ENCODE results near the gene ST3GAL4.

The ST3GAL4 gene

DNA sequence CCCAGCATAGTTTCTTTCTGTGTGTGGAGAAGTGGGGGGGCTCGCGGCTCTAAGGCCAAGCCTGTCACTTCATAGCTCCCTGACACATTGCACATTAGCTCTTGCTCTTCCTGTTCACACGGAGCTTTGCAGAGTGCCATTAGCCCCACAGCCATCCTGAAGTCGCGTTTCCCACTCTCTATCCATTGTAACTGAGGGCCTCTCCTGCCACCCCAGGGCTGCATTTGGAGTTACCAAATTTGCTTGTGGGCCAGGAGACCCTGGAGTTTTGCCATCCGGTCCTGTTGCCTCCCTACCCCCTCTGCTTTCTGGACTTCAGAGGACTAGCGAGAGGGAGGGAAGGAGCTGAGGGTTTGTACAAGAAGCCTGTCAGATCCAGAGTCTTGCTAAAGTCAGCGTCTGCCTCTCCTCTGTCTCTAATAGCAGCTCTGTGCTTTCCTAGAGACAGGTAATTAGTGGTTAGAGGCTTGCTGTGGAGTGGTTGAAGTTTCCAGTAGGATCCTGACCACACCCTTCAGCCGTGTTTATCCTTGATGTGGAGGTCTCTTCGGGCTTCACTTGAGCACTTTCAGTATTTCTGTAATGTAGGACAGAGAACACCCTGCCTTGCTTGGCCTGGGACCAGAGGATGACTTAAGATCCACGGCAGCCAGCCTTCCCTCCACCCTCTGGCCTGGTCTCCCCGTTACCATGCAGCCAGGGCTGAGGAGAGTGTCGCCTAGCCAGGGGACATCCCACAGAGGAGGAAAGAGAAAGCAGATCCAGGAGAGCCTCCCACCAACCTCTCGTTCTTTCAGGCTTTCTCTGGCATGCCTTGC, 37.5 kb upstream of the ST3GAL4 start:
- Histone ChIP-seq H3K36me3 (ENCODE audit: control insufficient read depth, insufficient read depth, low read length) (peaks cover 17% of the 10 kb centered on the region; the same call in 1 of the 2 replicates), H3K4me3 (ENCODE audit: low read depth, low read length) (no peak overlapping the region), H3K9ac (ENCODE audit: low read depth, low read length) (no peak overlapping the region), H3K27me3 (ENCODE audit: control insufficient read depth, insufficient read depth, low read length) (no peaks in the 10 kb centered on the region), H3K9me3 (ENCODE audit: control insufficient read depth, insufficient read depth, low read length) (no peaks in the 10 kb centered on the region), H3K4me1 (ENCODE audit: control insufficient read depth, insufficient read depth, low read length) (no peaks in the 10 kb centered on the region), H3K27ac (ENCODE audit: low read depth, low read length) (no peak overlapping the region)

GRCh38 chr11:126318574-126319373, 36.7 kb upstream of the ST3GAL4 start:
- no peaks in the 10 kb centered on the region for H3K4me1 ChIP-seq (ENCODE audit: control insufficient read depth, insufficient read depth, low read length)
- H3K4me3 ChIP-seq (ENCODE audit: low read depth, low read length): no peak overlapping the region
- H3K27ac ChIP-seq (ENCODE audit: low read depth, low read length): no peak overlapping the region
- H3K36me3 ChIP-seq (ENCODE audit: control insufficient read depth, insufficient read depth, low read length): peaks cover 10% of the 10 kb centered on the region; the same call in 1 of the 2 replicates
- H3K27me3 ChIP-seq (ENCODE audit: control insufficient read depth, insufficient read depth, low read length): no peaks in the 10 kb centered on the region
- no peaks in the 10 kb centered on the region for H3K9me3 ChIP-seq (ENCODE audit: control insufficient read depth, insufficient read depth, low read length)
- no peak overlapping the region for H3K9ac ChIP-seq (ENCODE audit: low read depth, low read length)

GRCh38 chr11:126319374-126319740, 36.1 kb upstream of the ST3GAL4 start:
- Histone ChIP-seq H3K9ac (ENCODE audit: low read depth, low read length) (no peak overlapping the region), H3K4me1 (ENCODE audit: control insufficient read depth, insufficient read depth, low read length) (no peaks in the 10 kb centered on the region), H3K9me3 (ENCODE audit: control insufficient read depth, insufficient read depth, low read length) (no peaks in the 10 kb centered on the region), H3K36me3 (ENCODE audit: control insufficient read depth, insufficient read depth, low read length) (peaks cover 4% of the 10 kb centered on the region; the same call in 1 of the 2 replicates), H3K27me3 (ENCODE audit: control insufficient read depth, insufficient read depth, low read length) (no peaks in the 10 kb centered on the region), H3K27ac (ENCODE audit: low read depth, low read length) (no peak overlapping the region), H3K4me3 (ENCODE audit: low read depth, low read length) (no peak overlapping the region)

- Histone ChIP-seq H3K4me1 (ENCODE audit: control insufficient read depth, insufficient read depth, low read length) (no peaks in the 10 kb centered on the region), H3K9me3 (ENCODE audit: control insufficient read depth, insufficient read depth, low read length) (no peaks in the 10 kb centered on the region), H3K9ac (ENCODE audit: low read depth, low read length) (no peak overlapping the region), H3K4me3 (ENCODE audit: low read depth, low read length) (no peak overlapping the region), H3K36me3 (ENCODE audit: control insufficient read depth, insufficient read depth, low read length) (no peaks in the 10 kb centered on the region), H3K27ac (ENCODE audit: low read depth, low read length) (no peak overlapping the region), H3K27me3 (ENCODE audit: control insufficient read depth, insufficient read depth, low read length) (no peaks in the 10 kb centered on the region)
Measured at GRCh38 chr11:126322996-126323395, 32.5 kb upstream of the ST3GAL4 start.

GRCh38 chr11:126327281-126328000, 28.0 kb upstream of the ST3GAL4 start:
- no peak overlapping the region for H3K4me3 ChIP-seq (ENCODE audit: low read depth, low read length)
- no peak overlapping the region for H3K27ac ChIP-seq (ENCODE audit: low read depth, low read length)

GRCh38 chr11:126328001-126328390, 27.5 kb upstream of the ST3GAL4 start:
- peaks cover 19% of the 10 kb centered on the region for H3K36me3 ChIP-seq (ENCODE audit: control insufficient read depth, insufficient read depth, low read length)
- no peak overlapping the region for H3K9ac ChIP-seq (ENCODE audit: low read depth, low read length)
- H3K27me3 ChIP-seq (ENCODE audit: control insufficient read depth, insufficient read depth, low read length): no peaks in the 10 kb centered on the region
- no peak overlapping the region for H3K27ac ChIP-seq (ENCODE audit: low read depth, low read length)
- no peak overlapping the region for H3K4me3 ChIP-seq (ENCODE audit: low read depth, low read length)
- no peaks in the 10 kb centered on the region for H3K4me1 ChIP-seq (ENCODE audit: control insufficient read depth, insufficient read depth, low read length)
- H3K9me3 ChIP-seq (ENCODE audit: control insufficient read depth, insufficient read depth, low read length): no peaks in the 10 kb centered on the region

More at GRCh38 chr11:126327281-126328000, 28.0 kb upstream of the ST3GAL4 start:
- H3K9me3 ChIP-seq (ENCODE audit: control insufficient read depth, insufficient read depth, low read length): no peaks in the 10 kb centered on the region
- H3K36me3 ChIP-seq (ENCODE audit: control insufficient read depth, insufficient read depth, low read length): peaks cover 15% of the 10 kb centered on the region
- H3K9ac ChIP-seq (ENCODE audit: low read depth, low read length): no peak overlapping the region
- no peaks in the 10 kb centered on the region for H3K4me1 ChIP-seq (ENCODE audit: control insufficient read depth, insufficient read depth, low read length)
- no peaks in the 10 kb centered on the region for H3K27me3 ChIP-seq (ENCODE audit: control insufficient read depth, insufficient read depth, low read length)

GRCh38 chr11:126328444-126328843, 27.0 kb upstream of the ST3GAL4 start:
- Histone ChIP-seq H3K36me3 (ENCODE audit: control insufficient read depth, insufficient read depth, low read length) (peaks cover 20% of the 10 kb centered on the region), H3K9ac (ENCODE audit: low read depth, low read length) (no peak overlapping the region), H3K27ac (ENCODE audit: low read depth, low read length) (no peak overlapping the region), H3K4me3 (ENCODE audit: low read depth, low read length) (no peak overlapping the region), H3K4me1 (ENCODE audit: control insufficient read depth, insufficient read depth, low read length) (no peaks in the 10 kb centered on the region), H3K27me3 (ENCODE audit: control insufficient read depth, insufficient read depth, low read length) (no peaks in the 10 kb centered on the region), H3K9me3 (ENCODE audit: control insufficient read depth, insufficient read depth, low read length) (no peaks in the 10 kb centered on the region)

DNA sequence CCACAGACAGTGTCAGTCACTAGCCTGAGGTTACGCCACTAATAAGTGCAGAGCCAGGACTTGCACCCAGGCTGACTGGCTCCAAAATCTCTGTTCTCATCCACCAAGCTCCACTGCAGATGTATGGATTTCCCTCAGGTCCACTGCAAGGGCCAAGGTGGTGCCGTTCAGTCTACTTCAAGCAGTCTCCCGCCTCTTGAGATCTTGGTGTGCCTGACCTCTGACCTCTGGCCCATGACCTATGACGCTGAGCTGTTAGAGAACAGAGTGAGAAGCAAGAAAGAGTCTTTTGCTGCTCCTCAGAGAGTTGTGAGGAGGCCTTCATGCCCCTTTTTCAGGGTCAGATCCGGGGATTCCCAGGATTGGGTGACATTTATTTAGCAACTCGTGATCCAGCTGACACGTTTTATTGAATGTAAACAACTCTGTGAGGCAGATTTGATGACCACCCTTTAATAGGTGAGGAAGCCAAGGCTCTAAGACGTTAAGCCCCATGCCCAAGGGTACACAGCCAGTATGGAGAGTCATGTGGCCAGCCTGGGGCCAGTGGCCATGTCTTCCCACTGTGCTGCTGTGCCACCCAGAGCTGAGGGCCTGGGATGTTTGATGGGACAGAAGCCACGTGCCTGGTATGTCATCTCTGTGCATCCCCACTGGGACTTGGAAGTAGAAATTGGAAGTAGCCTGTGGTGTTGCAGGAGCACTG, 26.4 kb upstream of the ST3GAL4 start:
- Histone ChIP-seq H3K4me3 (ENCODE audit: low read depth, low read length) (no peak overlapping the region), H3K27ac (ENCODE audit: low read depth, low read length) (no peak overlapping the region), H3K9me3 (ENCODE audit: control insufficient read depth, insufficient read depth, low read length) (no peaks in the 10 kb centered on the region), H3K27me3 (ENCODE audit: control insufficient read depth, insufficient read depth, low read length) (no peaks in the 10 kb centered on the region), H3K9ac (ENCODE audit: low read depth, low read length) (no peak overlapping the region), H3K4me1 (ENCODE audit: control insufficient read depth, insufficient read depth, low read length) (no peaks in the 10 kb centered on the region), H3K36me3 (ENCODE audit: control insufficient read depth, insufficient read depth, low read length) (peaks cover 26% of the 10 kb centered on the region)

DNA sequence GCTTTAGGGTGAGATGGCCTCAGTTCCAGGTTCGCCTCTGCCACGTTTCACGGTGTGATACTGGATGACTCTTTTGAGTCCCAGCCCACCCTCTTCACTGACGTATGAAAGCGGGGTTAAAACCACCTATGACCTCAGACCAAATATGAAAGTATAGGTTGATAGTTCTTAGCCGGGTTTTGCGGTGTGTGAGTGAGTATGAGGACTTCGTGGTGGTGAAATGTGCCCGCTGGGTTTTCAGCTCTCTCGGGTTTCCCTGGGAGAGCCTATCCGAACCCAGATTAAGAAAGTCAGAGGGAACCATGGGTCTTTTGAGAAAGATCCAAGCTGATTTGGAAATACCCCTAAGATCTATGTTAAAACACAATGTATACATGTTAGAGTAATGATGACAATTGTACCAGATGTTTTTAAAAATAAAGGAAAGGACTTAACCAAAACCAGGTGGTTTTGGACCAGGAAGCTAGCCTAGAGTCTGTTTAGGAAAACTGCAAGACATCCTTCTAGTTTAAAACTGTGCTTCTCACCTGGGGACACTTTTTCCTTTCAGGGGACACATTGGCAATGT, 25.8 kb upstream of the ST3GAL4 start:
- Histone ChIP-seq H3K9me3 (ENCODE audit: control insufficient read depth, insufficient read depth, low read length) (no peaks in the 10 kb centered on the region), H3K9ac (ENCODE audit: low read depth, low read length) (no peak overlapping the region), H3K27ac (ENCODE audit: low read depth, low read length) (no peak overlapping the region), H3K4me3 (ENCODE audit: low read depth, low read length) (no peak overlapping the region), H3K36me3 (ENCODE audit: control insufficient read depth, insufficient read depth, low read length) (peaks cover 26% of the 10 kb centered on the region), H3K4me1 (ENCODE audit: control insufficient read depth, insufficient read depth, low read length) (no peaks in the 10 kb centered on the region), H3K27me3 (ENCODE audit: control insufficient read depth, insufficient read depth, low read length) (no peaks in the 10 kb centered on the region)

- Histone ChIP-seq H3K27ac (ENCODE audit: low read depth, low read length) (no peak overlapping the region), H3K4me1 (ENCODE audit: control insufficient read depth, insufficient read depth, low read length) (peaks cover under 1% of the 10 kb centered on the region; the same call in 1 of the 2 replicates), H3K4me3 (ENCODE audit: low read depth, low read length) (no peak overlapping the region), H3K27me3 (ENCODE audit: control insufficient read depth, insufficient read depth, low read length) (no peaks in the 10 kb centered on the region), H3K9me3 (ENCODE audit: control insufficient read depth, insufficient read depth, low read length) (no peaks in the 10 kb centered on the region), H3K9ac (ENCODE audit: low read depth, low read length) (no peak overlapping the region), H3K36me3 (ENCODE audit: control insufficient read depth, insufficient read depth, low read length) (peaks cover 32% of the 10 kb centered on the region)
Measured at GRCh38 chr11:126331286-126331685, 24.2 kb upstream of the ST3GAL4 start.

Measured in HUES48 (cell line).